NOMO-1 treated with DMSO at 0.1 percent for 48 hours (cell line): ENCODE measurements around the gene CBARP.

Experiments used
- DNase-seq: peaks from one replicate; lab custom pipeline; 2025; ENCODE audit not compliant: unreplicated experiment; lab: John Stamatoyannopoulos, UW

CBARP gene, protein sequence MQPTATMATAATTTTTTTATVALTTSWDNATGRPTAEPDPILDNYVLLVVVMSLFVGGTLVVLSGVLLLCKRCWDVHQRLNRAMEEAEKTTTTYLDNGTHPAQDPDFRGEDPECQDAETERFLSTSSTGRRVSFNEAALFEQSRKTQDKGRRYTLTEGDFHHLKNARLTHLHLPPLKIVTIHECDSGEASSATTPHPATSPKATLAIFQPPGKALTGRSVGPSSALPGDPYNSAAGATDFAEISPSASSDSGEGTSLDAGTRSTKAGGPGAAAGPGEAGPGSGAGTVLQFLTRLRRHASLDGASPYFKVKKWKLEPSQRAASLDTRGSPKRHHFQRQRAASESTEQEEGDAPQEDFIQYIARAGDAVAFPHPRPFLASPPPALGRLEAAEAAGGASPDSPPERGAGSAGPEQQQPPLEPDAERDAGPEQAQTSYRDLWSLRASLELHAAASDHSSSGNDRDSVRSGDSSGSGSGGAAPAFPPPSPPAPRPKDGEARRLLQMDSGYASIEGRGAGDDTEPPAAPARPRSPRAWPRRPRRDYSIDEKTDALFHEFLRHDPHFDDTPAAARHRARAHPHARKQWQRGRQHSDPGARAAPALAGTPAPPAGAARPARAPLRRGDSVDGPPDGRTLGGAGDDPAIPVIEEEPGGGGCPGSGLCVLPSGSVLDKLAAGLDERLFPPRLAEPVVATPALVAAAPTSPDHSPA

DNA sequence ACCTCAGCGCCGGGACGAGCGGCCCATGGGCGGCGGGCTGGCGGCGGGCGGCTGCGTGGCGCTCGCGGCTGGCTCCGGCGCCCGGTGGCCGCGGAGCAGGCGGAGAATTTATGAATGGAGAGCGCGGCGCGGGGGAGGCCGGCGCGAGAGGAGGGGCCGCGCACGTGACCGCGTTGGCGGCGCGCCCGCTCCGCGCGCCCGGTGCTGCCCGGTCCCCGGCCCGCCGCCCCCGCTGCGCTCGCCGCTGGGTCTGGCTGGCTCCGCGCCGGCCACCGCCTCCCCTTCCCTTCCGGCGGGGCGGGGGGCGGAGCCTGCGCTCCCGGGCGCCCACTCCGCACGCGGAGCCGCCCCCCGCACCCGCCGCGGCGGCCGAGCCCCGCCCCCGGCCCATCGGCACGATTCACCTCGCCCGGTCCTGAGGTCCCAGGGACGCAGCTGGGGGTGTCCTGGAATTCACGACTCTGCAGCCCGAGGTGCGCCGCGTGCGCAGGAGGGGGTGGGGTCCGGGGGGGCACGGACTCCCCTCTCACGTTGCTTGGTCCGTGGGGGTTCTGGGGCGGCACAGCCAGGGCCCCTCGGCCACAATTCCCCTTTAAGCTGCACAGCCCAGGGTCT is at the start of gene CBARP:
TSS of gene CBARP (minus strand) at position 252 of the 615 bp plus-strand sequence. CDS start 1,905 bp downstream, outside the sequence.
- no peak for DNase-seq

DNA sequence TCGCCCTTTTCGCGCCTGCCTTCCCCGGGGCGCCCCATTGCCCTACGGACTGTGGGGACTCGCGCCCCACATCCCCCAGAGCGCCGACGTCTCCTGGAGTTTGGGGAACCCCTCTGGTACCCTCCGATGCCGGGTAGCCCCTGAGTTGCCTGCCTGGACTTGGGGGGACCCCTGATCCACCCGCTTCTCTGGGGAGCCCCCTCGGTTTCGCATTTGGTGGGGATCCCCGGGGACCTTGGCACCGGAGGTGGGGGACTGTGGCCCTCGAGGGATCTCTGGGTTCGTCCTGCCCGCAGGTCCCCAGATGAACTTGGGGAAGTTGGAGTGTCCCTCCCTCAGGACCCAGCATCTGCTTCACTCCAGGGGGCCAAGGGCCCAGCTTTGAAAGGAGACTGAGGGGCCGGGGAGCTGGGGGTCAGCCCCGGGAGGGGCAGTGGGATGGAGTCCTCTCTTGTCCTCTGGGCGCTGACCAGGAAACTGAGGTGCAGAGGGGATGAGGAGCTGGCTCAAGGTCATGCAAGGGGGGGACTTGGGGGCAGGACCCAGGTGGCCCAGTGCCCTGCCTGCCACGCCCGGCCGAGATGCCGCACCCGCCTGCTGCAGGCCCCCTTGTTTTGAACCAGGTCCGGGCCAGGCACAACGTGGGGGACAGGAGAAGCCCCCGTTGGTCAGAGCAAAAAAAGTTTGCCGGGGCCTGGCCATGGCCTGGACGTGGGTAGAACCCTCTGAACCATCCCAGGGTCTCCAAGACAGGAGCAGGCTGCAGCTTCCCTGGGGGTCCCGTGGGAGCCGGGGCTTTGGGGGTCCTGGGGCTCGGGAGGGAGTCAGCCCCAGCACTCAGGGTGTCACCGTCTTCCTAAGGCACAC is 48.9 kb upstream of the CBARP start:
- no peak for DNase-seq

DNA sequence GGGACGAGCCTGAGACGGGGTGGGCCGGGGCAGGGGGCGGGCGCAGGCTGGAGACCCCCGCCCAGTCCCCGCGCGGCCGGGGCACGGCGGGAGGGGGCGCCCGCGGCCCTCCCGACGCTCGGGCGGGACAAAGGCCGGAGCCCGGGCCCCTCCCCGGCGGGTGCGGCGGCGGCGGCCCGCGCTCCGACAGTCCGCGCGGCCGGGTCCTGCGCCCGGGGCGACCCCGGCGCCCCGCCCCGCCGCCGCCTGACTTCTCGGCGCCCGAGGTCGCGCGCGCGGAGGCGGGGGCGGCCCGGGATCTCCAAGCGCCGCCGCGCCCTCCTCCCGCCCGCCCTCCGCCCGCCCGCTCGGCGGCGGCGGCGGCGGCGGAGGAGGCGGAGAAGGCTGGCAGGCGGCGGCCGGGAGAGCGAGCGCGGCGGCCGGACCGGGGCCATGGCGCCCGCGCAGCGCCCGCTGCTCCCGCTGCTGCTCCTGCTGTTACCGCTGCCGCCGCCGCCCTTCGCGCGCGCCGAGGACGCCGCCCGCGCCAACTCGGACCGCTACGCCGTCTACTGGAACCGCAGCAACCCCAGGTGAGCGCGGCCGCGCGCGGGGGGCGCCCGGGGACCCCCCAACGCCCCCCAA is 48.0 kb upstream of the CBARP start, which contains the start of gene EFNA2:
TSS of gene EFNA2 (plus strand) at position 137 of the 624 bp plus-strand sequence. CDS start at position 433, 296 bp downstream.
- no peak for DNase-seq

DNA sequence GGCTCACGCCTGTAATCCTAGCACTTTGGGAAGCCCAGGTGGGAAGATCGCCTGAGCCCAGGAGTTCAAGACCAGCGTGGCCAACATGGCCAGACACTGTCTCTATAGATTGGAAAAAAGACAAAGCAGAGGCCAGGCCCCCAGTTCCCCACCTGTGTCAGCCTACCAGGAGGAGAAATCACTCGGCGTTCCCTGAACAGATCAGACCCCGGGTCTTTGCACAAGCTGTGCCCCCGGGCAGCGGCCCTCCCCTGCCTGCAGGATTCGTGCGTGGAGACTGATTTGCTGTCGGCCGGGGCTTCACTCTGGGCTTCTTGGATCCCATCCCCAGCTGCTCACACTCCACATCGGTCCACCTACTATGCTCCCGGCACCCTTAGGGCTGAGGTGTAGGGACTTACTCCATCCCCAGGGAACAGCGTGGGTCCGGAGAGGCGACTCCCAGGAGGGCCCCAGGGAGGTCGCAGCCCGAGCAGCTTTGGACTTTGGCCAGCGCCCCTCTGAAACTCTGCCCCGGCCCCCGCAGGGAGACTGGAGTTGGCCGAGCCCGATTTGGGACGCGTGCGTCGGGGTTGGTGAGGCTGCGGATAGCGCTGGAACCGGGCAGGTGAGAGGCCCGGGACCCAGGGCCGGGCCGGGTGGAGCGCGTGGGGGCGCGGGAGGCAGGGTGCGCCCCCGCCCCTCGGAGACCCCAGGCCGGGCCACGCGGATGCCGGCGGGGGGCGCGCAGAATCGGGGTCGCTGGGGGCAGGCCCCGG is 47.4 kb upstream of the CBARP start:
- DNase-seq: no peak

DNA sequence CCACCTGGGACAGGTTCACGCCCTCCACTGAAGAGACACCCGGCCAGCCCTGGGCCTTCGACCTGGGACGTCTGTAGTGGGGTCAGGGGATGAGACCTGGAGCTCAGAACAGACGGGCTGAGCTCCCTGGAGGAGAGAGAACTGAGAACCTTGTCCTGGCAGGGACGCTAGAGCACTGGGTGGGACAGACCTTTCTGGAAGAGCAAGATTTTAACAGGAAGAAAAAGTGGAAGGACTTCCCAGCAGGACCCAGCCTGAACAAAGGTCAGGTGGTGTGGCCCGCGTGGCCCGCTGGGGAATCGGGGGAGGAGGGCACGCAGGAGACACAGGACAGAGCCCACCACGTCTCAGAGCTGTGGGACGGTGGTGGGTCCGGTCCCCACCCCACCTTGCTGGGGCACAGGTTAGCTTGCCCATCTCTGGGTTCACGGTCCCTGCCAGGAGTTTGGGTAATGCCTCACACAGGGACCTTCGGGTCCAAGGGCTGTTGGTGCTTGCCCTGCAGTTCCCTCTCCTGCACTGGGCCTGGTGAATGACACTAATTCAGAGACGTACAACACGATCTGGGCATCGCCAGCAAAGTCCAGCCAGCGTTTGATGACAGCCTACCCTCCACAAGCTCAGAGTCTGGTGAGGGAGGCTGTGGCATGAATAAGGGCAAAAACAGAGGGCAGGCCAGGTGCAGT is 46.6 kb upstream of the CBARP start:
- DNase-seq: no peak

DNA sequence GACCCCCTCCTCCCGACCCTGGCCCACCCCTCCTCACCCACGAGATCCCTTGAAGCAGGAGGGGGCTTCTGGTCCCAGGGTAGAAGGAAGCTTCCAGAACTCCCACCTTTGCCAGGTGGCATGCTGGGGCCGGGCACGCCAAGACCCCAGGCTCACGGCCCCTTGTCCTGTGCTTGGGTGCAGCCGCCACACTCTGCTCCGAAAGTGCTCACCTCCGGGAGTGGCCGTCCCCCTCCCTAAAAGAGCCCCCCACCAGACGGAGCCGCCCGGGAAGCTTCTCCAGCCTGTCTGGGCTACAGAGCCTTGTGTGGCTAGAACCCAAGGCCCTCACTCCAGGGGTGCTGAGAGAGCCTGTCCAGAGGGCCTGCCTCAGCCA is 46.1 kb upstream of the CBARP start:
- DNase-seq: no peak

DNA sequence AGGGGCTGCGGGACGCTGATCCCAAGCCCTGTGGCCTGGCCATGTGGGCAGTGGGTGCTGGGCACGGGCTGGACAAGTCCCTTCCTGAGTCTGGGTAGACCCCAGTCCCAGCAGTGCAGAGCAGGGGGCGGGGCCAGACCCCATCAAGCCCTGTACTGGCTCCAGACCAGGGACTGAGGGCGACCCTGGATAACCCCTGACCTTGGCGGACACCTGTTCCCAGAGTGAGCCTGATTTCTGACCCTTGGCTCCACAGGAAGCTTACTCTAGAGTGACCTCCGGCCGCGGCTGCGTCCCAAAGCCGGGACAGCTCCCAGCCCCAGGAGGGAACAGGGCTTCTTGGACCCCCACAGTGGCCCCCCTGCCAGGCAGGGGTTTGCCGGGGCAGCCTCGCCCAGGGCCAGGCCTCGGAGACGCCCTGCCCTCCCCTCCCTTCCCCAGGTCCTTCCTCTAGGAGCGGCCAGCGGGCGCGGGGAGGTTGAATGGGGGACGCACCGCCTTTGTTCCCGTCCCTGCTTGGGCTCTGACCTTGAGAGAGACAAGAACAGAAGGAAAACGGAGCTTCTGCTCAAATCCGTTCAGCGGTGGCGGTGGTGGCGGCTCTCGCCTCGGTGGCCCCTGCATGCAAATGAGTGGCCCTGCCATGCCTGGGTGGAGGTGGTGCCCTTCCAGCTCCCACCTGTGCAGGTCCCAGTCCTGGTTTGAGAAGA is 45.6 kb upstream of the CBARP start:
- no peak for DNase-seq

DNA sequence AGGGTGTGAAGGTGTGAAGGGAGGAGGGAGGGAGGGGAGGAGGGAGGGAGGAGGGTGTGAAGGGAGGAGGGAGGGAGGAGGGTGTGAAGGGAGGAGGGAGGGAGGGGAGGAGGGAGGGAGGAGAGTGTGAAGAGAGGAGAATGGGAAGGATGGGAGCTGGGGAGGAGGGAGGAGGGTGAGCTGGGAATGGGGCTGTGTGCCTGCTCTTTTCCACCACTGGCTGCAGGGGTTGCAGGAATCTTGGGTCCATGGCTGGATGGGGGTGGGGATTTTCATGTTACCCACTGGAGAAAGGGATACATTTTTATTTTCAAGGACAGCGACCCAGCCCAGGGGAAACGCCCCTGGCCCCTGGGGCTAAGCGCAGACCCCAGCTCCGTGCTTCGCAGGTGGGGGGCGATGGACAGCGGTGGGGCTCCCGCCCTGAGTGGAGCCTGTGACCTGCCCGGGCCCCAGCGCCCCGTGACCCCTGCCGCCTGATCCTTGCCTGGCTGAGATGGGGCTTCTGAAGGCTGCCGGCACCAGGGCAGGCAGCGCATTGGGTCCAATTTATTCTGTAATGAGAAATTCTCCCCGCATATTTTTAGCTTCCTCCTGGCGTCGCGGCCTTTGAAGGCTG is 44.9 kb upstream of the CBARP start:
- DNase-seq: no peak

DNA sequence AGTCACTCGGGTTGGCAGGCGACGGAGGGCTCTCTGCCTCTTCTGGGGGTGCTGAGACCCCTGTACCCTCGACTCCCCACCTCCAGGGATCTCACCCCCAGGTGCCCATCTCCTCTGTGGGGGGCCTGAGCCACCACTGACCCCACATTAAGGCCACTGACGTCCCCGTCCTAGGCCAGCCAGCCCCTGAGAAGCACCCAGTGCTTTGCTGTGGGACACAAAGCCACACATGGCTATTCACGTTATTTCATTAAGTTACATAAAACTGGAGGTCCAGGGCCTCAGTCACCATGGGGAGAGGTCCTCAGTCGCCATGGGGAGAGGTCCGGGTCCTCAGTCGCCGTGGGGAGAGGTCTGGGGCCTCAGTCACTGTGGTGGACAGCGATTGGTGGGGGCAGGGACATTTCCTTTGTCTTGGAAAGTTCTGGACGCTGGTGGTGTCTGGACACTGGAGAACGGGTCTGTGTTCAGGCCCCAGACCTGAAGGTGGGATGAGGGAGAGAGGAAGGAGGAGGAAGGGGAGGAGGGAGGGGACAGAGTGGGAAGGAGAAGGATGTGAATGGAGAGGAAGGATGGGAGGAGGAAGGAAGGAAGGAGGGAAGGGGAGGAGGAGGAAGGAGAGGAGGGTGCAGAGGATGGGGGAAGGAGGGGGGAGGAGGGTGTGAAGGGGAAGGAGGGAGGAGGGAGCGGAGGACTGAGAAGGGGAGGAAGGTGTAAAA is 43.9 kb upstream of the CBARP start:
- no peak for DNase-seq

DNA sequence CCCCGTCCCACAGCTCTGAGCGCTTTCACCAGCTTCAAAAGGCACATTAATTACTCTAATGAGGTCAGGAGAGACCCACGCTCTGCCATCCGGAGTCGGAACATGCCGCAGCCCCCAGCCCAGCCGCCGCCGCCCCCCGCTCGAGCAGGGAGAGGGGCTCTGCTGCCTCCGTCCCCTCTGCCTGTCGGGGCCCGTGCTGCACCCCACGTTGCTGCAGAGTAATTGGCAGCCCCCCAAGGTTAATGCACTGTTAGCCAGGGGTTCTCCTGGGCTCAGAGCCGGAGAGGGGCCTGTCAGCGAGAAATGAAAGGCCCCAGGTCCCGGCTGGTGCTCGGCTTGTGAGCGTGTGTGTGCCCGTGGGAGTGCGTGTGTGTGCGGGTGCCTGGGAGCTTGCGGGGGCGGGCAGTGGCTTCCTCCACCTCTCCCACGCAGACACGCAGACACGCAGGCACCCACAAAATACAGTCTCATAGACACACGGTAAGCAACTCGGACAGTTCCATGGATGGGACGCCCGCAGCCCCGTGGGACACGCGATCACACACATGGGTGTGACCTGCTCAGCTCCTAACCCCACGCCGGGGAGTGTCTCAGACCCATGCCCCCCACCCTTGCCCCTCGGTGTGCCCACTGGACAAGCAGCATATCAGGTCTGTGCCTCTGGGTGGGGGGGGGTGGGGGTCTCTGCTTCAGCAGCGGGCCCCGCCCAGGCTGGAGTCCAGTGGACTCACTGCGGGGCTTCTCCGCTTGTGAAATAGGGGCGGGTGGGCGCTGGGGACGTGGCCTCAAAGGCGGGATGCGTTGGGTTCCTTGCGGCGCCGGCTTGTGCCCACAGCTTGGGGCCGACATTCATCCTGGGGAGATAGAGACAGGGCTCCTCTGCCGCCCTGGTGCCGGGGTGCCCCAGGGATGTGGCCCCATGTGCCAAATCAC is 43.1 kb upstream of the CBARP start:
- DNase-seq: no peak

DNA sequence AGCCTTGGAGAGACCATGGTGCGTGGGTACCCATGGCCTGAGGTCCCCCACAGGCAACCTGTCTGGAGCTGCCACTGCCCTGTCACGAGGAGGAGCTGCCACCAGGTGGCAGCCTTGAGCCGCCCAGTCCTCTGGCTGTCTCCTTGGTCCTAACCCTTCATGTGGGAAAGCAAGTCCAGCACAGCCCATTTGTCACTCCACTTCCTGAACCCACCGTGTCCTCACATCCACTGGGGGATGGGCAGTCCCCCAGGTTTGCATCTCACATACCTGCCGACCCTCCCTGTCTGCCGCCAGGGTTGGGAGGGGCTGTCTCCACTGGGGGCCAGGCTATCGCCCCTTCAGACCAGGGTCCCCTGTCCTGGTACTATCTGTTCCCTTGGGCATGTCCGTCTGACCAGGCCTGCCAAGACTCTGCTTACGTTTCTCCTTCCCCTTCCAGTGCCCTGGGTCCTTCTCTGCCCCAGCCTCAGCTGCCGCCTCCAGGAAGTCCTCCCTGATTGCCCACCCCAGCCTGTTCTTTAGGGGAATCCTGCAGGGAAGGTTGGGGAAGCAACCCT is 42.1 kb upstream of the CBARP start:
- peak; percentile 70 for DNase-seq

DNA sequence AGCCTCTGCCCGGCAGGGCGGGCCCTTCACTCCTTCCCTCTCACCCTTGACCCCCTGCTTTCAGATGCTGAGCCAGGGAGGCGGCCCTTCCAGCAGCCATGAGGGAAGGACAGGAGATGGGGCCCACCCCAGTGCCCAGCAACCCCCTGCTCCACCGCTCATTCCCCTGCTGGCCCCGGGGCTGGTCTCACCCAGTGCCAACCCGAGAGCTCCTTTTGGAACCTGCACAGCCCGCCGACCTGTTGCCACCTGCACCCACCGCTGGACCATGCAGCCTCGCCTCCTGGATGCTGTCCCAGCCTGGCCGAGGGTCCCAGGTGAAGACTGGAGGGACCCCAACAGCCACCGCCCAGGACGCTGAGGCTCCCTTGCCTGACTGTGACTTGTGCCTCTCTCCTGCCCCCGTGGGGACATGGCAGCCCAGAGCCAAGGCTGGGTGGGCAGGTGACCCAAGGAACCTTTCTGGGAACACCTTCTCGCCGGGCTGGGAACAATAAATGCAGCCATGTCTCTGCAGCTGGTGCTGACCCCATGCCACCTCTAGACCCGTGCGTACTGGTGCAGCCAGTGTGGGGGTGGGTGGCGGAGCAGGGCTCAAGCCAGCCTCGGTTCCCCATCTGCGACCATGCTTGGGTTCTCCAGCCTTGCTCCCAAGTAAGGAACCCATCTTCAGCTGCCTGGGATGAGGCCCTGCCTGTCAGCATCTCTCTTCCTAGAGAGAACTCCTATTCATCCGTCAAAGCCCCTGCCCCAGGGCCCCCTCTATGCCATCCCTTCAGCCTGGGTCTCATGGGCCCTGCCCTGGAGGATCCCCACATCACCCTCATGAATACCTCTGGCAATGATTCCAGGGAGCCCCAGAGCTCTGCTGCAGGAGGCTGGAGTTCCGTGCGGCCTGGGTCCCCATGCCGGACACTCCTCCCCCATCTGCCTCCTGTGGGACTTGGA is 41.2 kb upstream of the CBARP start:
- DNase-seq: no peak

DNA sequence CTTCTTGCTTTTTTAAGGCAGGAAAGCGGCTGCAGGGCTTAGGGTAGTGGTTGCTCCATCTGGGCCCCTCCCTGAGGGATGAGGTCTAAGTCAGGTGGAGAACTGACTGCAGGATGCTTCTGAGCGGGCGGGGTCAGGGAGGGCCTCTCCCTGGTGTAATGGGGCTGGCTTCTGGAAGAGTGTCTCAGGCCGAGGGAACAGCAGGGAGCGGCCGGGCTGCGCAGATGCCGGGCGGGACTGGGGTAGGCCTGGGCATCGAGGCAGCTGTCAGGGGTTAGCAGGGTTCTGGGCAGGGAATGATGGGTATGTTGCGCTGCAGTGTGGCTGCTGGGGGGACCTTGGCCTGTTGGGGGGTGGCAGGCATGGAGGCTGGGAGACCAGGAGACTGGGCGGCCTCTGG is 40.3 kb upstream of the CBARP start:
- DNase-seq: no peak

DNA sequence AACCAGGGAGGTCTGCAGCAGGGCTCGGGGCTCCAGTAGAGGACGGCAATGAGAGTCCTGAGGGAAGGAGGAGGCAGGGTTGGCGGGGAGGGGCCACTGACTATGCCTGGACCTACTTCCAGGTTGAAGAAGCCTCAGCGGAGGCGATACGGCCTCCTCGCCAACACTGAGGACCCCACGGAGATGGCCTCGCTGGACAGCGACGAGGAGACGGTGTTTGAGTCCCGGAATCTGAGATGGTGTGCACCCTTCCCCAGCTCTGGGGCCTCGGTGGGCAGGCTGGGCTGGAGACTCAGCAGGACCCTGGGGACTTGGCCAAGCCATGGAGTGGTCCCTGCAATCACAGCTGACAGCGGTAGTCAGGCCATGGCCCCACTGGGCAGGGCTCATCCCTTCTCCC is 39.3 kb upstream of the CBARP start:
- no peak for DNase-seq

DNA sequence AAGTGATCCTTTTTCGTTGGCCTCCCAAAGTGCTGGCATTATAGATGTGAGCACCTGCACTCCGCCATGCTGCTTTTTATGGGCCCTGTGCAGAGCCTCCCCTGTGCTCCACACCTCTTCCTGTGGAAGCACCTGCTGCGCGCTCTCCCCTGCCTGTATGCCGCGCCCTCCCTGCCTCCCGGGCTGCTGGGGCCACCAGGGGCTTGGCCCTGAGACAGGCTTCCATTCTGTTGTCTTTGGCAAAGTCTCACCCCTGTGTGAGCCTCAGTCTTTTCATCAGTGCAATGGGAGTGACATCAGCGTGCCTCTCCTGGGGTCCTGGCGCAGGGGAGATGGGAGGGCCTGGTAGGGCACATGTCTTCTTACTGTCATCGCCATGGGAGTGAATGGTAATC is 38.8 kb upstream of the CBARP start:
- DNase-seq: no peak
